ENCODE data around the gene USP35.

DNA sequence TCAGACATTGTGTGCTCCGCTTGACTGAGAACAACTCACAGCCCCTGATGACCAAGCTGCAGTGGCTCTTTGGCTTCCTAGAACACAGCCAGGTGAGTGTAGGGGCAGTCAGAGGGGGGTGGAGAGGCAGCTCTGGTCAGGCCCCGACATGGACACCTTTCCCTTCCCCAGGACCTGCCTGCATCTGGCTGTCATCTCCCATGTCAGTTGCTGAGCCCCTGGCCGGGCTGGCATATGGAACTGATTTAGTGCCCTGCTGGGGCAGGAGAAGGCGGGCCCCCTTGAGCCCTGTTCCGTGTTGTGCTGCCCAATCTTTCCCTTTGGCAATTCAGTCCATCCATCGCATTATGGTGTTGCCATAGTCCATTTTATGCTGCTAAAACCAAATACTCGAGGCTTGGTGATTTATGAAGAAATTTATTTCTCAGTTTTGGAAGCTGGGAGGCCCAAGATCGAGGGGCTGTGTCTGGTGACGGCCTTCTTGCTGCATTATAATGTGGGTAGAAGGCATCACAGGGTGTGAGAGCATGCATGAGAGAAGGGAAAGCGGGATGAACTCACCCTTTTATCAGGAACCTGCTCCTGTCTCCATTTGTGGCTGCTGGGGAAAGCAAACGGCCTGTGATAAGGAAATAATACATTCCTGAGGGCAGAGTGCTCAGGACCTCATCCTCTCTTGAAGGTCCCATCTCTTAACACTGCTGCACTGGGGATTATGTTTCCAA, 19.0 kb downstream of the USP35 start:
- TF ChIP-seq RAD21 (IDR thresholded peaks at IDR 0.05; ENCODE audit: low read depth) (no peak), EZH2phosphoT487 (IDR thresholded peaks at IDR 0.05; ENCODE audit: borderline replicate concordance) (no peak), ZNF274 (IDR thresholded peaks at IDR 0.05; ENCODE audit: low read depth, low read length) (no peak), JUND (IDR thresholded peaks at IDR 0.05) (no peak), SP1 (IDR thresholded peaks at IDR 0.05; ENCODE audit: low read depth) (no peak), POLR2A (IDR thresholded peaks at IDR 0.05; ENCODE audit: borderline replicate concordance, extremely low read depth, insufficient read depth, insufficient read length) (no peak)
- TF ChIP-seq, protein P1, sequence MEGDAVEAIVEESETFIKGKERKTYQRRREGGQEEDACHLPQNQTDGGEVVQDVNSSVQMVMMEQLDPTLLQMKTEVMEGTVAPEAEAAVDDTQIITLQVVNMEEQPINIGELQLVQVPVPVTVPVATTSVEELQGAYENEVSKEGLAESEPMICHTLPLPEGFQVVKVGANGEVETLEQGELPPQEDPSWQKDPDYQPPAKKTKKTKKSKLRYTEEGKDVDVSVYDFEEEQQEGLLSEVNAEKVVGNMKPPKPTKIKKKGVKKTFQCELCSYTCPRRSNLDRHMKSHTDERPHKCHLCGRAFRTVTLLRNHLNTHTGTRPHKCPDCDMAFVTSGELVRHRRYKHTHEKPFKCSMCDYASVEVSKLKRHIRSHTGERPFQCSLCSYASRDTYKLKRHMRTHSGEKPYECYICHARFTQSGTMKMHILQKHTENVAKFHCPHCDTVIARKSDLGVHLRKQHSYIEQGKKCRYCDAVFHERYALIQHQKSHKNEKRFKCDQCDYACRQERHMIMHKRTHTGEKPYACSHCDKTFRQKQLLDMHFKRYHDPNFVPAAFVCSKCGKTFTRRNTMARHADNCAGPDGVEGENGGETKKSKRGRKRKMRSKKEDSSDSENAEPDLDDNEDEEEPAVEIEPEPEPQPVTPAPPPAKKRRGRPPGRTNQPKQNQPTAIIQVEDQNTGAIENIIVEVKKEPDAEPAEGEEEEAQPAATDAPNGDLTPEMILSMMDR (IDR thresholded peaks at IDR 0.05 in 2 of 3, conservative IDR thresholded peaks at IDR 0.05 in 1 of 3; ENCODE audit: borderline replicate concordance in 1 of 3, insufficient read depth in 1 of 3, low read depth in 2 of 3, low read length in 2 of 3), result no peak
- TF ChIP-seq, protein P2, sequence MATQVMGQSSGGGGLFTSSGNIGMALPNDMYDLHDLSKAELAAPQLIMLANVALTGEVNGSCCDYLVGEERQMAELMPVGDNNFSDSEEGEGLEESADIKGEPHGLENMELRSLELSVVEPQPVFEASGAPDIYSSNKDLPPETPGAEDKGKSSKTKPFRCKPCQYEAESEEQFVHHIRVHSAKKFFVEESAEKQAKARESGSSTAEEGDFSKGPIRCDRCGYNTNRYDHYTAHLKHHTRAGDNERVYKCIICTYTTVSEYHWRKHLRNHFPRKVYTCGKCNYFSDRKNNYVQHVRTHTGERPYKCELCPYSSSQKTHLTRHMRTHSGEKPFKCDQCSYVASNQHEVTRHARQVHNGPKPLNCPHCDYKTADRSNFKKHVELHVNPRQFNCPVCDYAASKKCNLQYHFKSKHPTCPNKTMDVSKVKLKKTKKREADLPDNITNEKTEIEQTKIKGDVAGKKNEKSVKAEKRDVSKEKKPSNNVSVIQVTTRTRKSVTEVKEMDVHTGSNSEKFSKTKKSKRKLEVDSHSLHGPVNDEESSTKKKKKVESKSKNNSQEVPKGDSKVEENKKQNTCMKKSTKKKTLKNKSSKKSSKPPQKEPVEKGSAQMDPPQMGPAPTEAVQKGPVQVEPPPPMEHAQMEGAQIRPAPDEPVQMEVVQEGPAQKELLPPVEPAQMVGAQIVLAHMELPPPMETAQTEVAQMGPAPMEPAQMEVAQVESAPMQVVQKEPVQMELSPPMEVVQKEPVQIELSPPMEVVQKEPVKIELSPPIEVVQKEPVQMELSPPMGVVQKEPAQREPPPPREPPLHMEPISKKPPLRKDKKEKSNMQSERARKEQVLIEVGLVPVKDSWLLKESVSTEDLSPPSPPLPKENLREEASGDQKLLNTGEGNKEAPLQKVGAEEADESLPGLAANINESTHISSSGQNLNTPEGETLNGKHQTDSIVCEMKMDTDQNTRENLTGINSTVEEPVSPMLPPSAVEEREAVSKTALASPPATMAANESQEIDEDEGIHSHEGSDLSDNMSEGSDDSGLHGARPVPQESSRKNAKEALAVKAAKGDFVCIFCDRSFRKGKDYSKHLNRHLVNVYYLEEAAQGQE (IDR thresholded peaks at IDR 0.05; ENCODE audit: low read depth), result no peak
